ENCODE results near the gene MYO9B.
A peak's percentile ranks its signal among the peaks of the same experiment; 100 is the strongest.

MYO9B gene

DNA sequence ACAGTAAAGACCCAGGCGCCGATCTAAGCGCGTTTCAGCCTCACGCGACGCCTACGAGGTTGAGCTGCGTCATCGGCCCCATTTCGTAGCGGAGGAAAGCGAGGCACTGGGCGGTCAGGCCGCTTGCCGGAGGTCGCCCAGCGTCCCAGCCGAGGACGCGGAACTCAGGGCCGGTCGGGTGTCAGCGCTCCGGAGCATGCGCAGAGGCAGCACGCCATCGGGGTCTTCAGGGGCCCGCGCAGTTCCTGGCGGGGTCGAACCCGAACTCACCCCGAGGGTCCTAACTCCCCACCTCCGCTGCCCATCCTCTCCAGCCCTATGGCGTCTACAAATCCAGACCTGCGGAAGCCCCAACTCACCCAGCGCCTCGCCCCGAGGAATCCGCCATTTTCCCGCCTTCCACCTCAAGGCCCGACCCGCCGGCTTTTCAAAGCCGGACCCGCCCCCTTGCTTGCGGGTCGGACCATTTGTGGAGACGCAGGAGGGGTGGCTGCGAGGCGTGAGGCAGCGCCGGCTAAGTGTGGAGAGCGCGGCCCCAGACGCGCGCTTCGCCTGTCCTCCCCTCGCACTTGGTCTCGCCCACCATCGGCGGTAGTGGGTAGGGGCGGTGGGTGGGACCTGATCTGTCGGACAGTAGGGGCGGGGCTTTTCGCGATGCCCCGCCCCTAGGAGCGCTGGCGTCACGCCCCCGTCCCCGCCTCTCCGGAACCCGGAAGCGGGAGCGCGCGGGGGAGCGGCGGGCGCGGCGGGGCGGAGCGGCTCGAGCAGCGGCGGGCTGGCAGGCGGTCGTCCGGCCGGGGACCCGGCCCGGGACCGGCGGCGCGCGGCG, at the start of gene MYO9B, which contains the start of gene HAUS8:
Gene MYO9B, plus strand, starts transcription at position 743 of the 829 bp plus-strand sequence. CDS start 25,941 bp downstream, outside the sequence.
Gene HAUS8, minus strand, starts transcription at position 418 of the 829 bp plus-strand sequence. Its CDS starts 30 bp downstream, at position 388.
- DNase-seq, result peak; percentile 92

GRCh38 chr19:17025991-17026658, 49.5 kb upstream of the MYO9B start:
- no peak for DNase-seq

DNA sequence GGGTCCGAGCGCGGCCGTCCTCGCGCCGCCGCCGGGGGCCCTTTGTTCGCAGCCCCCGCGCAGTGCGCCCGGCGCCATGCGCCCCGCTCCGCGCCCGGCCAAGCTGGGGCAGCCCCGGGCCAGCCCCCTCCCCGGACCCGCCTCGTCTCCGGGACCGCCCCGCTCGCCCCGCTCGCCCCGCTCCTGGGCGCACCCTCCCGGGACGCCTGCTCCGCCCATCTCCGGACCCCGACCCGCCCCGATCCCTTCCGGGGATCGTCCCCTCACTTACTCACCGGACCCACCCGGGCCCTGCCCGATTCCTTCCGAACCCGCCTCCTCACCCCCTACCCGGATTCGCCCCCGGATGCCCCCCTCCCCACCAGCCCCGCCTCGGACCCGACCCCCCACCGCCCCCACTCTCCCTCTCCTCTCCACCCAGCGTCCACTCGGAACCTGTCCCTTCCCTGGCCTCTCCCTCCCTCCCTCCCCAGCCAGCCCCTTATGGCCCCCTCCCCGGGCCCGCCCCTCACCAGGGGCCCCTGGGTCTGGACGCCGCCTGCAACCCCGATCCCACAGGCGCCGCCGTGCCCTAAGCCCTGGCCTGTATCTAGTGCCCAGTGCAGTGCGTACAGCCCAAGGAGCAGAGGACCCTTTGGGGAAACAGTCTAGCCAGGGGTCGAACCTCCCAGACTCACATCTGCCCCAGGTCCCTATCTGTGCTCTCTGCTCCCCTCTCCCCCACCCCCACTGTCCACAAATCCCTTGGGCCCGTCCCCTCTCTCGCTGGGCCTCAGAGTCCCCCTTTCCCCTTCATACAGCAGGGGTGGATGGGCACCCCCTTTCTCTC, 48.7 kb upstream of the MYO9B start, which contains the start of gene CPAMD8:
Gene CPAMD8, minus strand, starts transcription at position 105 of the 829 bp plus-strand sequence. CDS start 168 bp downstream, outside the sequence.
- no peak for DNase-seq

GRCh38 chr19:17027535-17027975, 48.0 kb upstream of the MYO9B start:
- no peak for DNase-seq

GRCh38 chr19:17031741-17032140, 43.8 kb upstream of the MYO9B start:
- no peak for DNase-seq

DNA sequence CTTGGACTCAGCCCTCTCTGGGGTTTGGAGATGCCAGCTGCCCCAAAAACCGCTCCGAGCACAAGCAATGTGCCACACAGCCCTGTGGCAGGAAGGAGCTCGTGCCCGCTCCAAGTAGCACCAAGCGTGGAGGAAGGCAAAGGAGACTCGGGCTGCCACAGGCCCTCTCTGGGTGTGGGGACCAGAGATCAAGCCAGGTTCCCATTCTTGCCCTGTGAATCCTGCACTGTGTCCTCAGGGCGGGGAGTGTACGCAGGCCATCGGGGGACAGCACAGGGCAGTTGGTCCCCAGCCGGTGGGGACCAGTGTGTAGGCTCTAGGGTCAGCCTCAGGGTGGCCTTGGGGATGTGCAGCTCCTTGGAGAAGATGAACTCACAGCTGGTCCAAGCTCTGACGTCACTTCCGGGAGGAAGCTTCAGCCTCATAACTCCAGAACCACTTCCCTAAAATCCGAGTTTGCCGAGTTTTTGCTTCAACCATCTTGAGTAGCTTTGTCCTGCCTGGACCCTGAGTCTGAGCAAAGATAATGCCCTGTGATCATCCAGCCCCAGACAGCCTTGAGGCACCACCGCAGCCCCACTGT, 39.6 kb upstream of the MYO9B start:
- DNase-seq, result no peak

DNA sequence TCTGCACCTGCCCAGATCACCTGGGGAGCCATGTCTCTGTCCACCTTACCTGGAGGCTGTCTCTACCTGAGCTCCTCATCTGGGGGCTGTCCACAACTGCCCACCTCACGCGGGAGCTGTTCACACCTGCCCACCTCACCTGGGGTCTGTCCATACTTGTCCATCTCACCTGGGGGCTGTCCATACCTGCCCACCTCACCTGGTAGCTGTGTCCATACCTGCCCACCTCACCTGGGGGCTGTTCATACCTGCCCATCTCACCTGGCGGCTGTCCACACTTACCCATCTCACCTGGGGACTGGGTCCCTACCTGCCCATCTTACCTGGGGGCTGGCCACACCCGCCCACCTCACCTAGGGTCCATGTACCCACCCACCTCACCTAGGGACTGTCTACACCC, 38.9 kb upstream of the MYO9B start:
- no peak for DNase-seq

DNA sequence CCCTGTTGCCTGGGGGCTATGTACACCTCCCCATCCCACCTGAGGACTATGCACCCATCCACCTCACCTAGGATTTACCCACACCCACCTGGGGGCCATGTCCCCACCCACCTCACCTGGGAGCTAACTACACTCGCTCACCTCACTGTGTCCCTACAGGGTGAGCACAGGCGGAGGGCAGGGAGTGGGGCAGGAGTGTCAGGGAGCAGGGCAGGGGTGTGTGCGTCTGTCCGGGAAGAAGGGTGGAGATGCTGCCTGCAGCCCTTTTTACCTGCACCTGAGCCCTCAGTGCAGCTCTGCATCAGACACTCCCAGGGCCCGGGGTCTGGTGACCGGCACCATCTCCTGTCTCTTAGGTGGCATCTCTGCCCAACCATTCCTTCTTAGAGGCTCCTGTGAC, 38.4 kb upstream of the MYO9B start:
- no peak for DNase-seq

DNA sequence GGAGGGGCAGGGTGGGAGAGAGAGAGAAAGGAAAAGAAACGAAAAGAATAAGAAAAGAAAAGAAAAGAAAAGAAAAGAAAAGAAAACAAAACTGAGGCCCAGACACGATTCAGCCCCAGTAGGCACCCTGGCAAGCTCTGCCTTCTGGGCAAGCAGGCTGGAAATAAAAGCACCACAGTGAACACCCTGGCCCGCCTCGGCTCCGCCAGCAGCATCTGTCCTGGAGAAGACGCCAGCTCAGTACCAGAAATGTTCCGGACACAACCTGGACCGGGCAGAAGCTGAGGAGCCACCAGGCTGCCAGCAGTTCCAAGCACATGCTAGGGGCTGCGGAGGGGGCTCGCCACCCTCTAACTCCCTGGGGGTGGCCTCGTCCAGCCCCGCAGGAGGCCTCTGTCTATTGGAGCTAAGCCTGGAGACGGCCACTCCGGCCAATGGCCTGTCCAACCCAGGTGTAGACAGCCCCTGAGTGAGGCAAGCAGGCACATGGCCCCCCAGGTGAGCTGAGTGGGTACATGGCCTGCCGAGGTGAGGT, 37.5 kb upstream of the MYO9B start:
- no peak for DNase-seq

GRCh38 chr19:17041976-17042375, 33.6 kb upstream of the MYO9B start:
- DNase-seq, result no peak

- no peak for DNase-seq
These were observed 31.8 kb upstream of the MYO9B start for GRCh38 chr19:17043744-17044143.

- DNase-seq, result no peak
These were observed 29.6 kb upstream of the MYO9B start for GRCh38 chr19:17045907-17046502.

GRCh38 chr19:17048885-17049453, 26.6 kb upstream of the MYO9B start:
- no peak for DNase-seq

- no peak for DNase-seq
These were observed 25.8 kb upstream of the MYO9B start for GRCh38 chr19:17049711-17050280.

DNA sequence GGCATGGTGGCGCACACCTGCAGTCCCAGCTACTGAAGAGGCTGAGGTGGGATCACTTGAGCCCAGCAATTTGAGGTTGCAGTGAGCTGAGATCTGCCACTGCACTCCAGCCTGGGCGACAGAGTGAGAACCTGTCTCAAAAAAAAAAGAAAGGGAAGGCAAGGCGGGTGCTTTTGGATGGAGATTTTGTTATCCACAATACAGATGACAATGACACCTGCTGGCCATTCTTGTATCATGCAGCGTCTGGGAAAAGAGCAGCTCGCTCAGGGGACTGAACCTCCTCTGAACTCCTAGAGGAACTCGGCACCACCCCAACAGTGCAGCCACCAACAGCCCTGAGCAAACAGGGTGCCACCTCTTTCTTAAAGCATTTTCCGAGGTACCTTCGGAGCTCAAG, 23.1 kb upstream of the MYO9B start:
- peak; percentile 8 for DNase-seq

DNA sequence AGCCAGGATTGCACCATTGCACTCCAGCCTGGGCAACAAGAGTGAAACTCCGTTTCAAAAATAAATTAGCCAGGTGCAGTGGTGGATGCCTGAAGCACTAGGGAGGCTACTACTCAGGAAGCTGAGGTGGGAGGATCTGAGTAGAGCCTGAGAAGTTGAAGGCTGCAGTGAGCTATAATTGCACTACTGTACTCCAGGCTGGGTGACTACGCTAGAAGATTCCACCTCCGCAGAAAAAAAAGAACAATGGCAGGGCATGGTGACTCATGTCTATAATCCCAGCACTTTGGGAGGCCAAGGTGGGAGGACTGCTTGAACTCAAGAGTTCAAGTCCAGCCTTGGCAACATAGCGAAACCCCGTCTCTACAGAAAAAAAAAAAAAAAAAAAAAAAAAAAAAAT, 20.8 kb upstream of the MYO9B start:
- DNase-seq, result no peak

DNA sequence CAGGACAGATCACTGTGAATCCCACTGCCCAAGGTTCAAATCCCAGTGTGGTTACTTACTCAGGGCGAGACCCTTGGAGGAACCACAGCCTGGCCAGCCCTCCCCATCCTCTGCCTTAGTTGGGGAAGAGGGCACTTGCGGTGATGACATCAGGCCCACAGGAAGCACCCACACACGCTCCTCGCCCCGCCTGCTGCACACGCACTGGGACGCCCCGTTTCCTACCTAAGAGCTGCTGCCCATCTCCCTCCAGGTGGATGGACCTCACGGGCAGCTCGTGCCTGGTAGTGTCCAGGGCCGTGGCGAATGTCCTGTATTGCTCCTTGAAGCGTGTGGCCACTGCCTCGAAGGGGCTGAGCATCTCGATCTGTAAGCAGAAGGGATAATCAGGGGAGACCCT, 19.9 kb upstream of the MYO9B start:
- no peak for DNase-seq

- DNase-seq, result no peak
These were observed 17.3 kb upstream of the MYO9B start for GRCh38 chr19:17058236-17058635.

- DNase-seq, result no peak
These were observed 14.8 kb upstream of the MYO9B start for GRCh38 chr19:17060802-17061201.

DNA sequence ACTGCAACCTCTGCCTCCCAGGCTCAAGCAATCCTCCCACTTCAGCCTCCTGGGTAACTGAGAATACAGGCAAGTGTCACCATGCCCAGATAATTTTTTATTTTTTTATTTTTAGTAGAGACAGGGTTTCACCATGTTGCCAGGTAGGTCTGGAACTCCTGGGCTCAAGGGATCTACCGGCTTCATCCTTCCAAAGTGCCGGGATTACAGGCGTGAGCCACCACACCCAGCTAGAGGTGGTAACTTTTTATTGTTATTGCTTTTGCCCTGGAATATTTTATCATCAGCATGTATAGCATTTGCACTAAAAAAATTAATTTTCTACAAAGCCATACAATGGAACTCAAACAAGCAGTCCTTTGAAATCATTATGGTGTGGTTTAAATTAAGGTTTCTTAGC, 14.4 kb upstream of the MYO9B start:
- no peak for DNase-seq

GRCh38 chr19:17061691-17062090, 13.9 kb upstream of the MYO9B start:
- DNase-seq, result no peak
